Activated CD4-positive, alpha-beta T cell treated with anti-CD3 and anti-CD28 coated beads, Interleukin-2, Interleukin-6, amounts not matched to agents 100 ng/mL and 50 ng/mL, durations not matched to agents 16 hours and 8 hours (primary cell): ENCODE measurements around the gene PAGR1.
"Not testable (repeated sequence)": the region's sequence is repeated elsewhere in the genome, so short reads cannot be mapped to it uniquely, and the experiment has no call there.

ENCODE experiments used
- DNase-seq: peaks from one replicate; pipeline ENCODE4 v3.0.0-alpha.2; 2020

The PAGR1 gene

DNA sequence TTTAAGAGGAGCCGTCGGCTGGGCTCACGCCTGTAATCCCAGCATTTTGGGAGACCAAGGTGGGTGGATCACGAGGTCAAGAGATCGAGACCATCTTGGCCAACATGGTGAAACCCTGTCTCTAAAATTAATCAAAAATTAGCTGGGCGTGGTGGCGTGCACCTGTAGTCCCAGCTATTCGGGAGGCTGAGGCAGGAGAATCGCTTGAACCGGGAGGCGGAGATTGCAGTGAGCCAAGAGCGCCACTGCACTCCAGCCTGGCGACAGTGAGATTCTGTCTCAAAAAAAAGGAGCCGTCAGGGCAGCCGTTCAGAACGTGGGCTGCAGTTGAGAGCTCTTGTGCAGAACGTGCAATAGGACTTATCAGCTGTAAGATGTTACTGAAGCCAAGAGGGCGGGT is 22.8 kb upstream of the PAGR1 start:
- DNase-seq = not testable (repeated sequence)

DNA sequence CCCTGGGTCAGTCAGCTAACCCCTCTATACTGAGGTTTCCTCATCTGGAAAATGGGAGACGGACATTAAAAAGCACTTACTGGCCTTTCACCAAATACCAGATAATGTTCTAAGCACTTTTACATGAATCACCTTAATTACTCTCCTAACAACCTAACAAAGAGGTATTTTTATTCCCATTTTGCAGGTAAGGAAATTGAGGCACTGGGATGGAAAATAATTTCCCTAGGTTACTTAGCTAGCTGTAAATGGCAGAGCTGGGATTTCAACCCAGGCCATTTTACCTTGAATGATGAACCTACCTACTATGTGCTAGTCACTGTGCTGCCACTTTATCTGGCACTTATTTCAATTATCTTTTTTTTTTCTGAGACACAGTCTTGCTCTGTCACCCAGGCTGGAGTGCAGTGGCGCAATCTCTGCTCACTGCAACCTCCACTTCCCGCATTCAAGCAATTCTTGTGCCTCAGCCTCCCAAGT is 21.7 kb upstream of the PAGR1 start:
- no peak for DNase-seq

DNA sequence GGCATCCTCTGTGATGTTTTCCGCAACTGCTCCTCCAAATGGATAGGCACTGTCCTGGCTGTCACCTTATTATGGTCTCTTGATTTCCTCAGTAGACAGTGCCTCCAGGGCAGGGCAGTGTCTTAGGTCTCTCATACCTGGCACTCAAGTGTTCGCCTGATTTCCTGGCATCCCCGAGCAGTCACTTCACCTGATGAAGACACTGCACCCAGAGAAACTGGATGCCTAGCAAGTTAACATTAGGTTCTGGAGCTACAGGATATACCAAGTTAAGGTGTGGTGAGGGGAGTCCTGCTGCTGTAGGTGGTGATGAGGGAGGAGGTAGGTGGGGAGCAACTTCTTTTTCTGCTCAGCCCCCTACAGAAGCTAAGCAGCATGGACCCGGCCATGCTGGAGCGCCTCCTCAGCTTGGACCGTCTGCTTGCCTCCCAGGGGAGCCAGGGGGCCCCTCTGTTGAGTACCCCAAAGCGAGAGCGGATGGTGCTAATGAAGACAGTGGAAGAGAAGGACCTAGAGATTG is 13.5 kb upstream of the PAGR1 start:
- DNase-seq = no peak

DNA sequence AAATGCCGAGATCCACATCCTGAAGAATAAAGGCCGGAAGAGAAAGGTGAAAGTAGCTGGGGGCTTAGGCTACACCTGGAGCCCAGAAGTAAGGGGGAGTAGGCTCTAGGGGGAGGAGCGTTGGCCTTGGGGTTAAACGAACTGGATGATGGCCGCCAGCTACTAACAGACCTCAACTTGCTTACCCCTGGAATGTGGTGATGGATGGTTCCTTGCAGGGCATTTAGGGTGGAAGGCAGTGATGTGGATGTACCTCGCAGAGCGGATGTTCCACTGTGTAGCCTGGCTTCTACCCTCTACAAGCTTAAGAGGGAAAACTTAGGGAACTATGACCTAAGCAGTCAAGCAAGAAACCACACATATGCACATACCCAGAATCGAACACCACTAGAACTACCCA is 11.9 kb upstream of the PAGR1 start:
- no peak for DNase-seq

DNA sequence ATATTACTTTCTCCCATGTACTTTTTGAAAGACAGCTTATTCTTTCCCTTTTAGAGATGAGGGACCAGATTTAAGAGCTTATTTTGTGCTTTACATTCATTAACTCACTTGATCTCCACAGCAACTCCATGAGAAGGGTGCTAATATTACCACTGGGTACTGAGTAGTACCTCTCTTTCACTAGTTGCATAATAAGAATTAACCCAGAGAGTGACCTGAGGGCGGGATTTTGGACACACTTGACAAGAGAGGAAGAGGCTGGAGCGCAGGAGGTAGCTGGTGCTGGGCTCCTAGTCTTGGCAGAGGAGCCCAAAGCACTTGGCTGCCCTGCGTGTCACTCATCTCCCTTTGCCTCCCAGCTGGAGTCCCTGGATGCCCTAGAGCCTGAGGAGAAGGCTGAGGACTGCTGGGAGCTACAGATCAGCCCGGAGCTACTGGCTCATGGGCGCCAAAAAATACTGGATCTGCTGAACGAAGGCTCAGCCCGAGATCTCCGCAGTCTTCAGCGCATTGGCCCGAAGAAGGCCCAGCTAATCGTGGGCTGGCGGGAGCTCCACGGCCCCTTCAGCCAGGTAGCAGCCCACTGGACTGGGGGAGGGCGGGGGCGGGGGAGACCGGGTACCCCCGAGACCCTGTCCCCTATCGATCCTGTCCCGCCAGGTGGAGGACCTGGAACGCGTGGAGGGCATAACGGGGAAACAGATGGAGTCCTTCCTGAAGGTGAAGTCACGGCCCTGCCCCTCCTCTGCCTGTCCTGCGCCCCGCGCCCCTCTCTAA is 11.3 kb upstream of the PAGR1 start:
- no peak for DNase-seq

DNA sequence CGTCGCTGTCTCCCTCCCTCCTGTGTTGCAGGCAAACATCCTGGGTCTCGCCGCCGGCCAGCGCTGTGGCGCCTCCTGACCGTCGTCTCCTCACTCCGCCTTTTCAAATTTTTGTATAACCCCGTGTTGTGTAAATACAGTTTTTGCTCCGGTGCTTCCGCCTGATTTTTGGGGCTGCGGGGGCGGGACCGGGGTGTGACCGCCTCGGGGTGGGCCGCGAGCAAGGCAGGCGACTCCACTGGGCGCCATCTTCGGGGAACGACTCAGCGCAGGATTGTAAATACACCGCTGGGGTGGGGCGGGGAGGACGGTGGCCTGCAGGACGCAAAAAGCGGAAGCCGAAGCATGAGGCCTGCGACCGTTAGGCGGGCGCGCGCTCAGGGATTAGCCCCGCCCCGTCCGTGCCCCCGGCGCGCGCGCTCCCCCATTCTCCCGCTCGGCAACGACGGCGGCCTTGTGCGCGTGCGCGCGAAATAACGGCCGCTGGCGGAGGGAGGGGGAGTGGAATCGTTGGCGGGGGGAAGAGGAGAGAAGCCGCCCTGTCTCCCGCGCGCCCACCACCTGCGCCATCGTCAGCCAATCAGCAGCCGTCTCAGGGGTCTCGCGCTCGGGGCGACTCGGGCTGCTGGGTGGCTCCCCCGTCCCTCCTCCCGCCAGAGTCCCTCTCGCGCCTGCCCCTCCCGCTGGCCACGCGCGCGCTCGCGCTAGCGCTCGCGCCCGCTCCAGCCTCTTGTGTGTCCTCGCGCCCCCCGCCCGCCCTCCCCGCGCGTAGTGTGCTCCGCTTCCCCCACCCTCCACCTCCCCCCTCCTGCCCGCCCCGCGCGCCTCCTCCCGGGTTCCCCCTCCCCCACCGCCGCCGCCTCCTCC is 10.5 kb upstream of the PAGR1 start:
- DNase-seq = peak; percentile 98

DNA sequence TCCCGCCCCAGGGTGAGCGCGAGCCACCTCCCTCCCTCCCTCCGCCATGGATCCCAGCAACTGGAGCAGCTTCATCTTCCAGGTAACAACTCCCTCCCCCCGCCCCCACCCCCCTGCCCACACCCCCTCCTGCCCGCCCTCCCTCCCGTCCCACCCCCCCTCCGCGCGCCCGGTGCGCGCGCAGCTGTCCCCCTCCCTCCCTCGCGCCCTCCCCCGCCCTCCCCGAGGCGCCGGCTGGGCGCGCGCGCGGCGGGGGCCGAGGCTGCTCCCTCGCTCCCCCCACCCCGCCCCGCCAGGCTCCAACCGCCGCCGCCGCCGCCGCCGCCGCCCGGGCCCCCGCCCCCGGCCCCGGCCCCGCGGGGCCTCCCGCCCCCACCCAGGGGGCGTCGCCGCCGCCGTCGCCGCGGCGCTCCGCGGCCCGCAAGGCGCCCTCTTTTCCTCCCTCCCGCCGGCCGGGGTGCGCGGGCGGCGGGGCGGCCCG is 9.8 kb upstream of the PAGR1 start, which contains the start of gene MAZ:
Gene MAZ, plus strand, starts transcription at position 431 of the 481 bp plus-strand sequence. CDS start 173 bp downstream, outside the sequence.
- DNase-seq = no peak

DNA sequence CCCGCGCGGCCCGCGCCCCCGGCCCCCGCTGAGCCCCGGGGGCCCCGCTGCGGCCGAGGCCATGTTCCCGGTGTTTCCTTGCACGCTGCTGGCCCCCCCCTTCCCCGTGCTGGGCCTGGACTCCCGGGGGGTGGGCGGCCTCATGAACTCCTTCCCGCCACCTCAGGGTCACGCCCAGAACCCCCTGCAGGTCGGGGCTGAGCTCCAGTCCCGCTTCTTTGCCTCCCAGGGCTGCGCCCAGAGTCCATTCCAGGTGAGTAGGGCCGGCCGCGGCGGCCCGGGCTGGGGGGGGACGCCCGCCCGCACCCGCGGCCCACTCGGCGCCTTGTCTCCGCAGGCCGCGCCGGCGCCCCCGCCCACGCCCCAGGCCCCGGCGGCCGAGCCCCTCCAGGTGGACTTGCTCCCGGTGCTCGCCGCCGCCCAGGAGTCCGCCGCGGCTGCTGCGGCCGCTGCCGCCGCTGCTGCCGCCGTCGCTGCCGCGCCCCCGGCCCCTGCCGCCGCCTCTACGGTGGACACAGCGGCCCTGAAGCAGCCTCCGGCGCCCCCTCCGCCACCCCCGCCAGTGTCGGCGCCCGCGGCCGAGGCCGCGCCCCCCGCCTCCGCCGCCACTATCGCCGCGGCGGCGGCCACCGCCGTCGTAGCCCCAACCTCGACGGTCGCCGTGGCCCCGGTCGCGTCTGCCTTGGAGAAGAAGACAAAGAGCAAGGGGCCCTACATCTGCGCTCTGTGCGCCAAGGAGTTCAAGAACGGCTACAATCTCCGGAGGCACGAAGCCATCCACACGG is 9.1 kb upstream of the PAGR1 start:
- DNase-seq = peak; percentile 77

DNA sequence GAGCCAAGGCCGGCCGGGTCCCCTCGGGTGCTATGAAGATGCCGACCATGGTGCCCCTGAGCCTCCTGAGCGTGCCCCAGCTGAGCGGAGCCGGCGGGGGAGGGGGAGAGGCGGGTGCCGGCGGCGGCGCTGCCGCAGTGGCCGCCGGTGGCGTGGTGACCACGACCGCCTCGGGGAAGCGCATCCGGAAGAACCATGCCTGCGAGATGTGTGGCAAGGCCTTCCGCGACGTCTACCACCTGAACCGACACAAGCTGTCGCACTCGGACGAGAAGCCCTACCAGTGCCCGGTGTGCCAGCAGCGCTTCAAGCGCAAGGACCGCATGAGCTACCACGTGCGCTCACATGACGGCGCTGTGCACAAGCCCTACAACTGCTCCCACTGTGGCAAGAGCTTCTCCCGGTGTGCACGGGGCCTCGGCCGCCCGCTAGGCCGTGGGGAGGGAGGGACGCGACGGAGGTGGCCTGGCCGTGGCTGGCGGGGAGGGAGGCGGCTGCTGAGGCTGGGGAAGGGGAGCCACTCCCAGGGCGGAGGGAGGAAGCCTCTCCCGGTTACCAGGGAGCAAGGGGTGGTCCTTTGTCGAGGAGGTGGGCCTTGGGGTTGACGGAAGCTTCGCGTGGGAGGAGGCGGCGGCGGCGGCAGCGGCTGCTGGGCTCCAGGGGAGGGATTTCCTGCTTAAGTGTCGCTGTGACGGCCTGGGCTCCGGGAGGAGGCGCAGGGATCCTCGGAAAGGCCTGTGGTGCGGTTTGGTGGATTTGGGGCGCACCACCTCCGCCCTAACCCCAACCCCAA is 8.3 kb upstream of the PAGR1 start:
- DNase-seq = peak; percentile 94

DNA sequence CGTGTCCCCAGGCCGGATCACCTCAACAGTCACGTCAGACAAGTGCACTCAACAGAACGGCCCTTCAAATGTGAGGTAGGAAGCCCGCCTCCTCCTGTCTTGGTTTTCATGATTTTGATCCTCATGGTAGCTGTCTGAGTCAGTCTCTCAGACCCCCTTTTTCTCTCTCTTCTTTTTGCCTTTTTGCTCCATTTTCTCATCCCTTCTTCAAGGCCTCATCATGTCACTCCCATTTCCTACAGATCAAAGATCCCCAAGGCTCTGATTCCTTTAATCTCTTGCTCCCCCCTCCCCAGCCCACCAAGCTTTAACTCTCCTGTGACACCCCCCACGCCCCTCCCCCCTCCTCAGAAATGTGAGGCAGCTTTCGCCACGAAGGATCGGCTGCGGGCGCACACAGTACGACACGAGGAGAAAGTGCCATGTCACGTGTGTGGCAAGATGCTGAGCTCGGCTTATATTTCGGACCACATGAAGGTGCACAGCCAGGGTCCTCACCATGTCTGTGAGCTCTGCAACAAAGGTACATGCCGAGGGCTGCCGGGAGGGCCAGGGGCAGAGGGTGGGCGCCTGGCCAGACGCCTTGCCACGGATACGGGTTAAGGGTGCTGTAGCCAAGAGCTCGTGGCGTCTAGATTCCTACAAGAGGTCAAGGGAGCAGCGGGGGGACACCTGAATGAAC is 7.6 kb upstream of the PAGR1 start:
- DNase-seq = peak; percentile 46

DNA sequence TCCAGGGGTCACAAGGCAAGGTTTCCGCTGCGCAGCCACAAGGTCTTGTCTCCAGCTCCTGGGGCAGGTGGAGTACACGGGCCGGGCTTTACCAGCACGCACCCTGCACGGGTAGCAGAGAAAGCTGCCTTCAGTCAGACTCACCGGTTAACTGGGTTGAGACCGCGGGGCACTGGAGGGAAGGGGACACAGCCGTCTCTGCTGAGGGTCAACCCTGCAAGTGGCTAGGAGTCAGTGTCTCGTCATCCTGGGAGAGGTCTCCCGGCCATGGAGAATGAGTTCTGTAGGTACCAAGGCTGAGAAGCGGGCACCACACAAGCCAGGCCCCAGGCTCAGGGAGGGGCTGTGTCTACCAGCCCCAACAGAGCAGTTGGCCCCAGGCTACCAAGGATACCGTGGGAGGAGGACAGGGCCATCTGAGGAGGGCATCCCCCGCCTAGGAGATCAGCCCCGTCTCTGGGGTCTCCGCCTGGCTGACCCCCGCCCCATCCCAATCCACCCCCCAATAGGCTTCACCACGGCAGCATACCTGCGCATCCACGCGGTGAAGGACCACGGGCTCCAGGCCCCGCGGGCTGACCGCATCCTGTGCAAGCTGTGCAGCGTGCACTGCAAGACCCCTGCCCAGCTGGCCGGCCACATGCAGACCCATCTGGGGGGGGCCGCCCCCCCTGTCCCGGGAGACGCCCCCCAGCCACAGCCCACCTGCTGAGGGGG is 6.8 kb upstream of the PAGR1 start:
- no peak for DNase-seq

DNA sequence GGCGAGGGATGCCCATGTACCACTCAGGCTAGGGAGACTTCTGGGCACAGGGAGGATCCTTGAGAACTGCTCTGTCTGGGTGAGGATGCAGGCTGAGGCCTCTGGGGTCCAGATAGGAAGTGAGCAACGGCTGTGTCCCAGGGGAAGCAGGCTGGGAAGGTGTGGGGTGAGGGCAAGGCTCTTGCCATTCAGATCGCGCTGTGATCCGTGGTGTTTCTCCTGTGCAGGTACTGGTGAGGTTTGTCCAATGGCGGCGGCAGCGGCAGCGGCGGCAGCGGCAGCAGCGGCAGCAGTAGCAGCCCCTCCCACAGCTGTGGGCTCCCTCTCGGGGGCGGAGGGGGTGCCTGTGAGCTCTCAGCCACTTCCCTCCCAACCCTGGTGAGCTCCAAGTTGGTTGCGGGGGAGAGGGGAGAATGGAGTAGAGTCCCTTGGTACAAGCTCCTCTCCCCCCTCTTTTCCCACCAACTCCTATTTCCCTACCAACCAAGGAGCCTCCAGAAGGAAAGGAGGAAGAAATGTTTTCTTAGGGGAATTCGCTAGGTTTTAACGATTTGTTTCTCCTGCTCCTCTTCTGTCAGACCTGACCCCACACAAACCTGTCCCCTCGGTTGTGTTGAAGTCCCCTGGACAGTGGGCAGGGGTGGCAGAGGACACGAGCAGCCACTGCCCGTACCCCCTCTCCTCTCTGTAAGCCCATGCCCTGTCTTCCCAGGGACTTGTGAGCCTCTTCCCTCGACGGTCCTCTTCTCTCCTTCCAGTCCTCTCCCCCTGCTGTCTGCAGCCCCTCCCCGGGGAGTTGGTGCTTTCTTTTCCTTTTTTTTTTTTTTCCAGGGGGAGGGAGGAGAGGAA is 5.9 kb upstream of the PAGR1 start:
- DNase-seq = peak; percentile 57

DNA sequence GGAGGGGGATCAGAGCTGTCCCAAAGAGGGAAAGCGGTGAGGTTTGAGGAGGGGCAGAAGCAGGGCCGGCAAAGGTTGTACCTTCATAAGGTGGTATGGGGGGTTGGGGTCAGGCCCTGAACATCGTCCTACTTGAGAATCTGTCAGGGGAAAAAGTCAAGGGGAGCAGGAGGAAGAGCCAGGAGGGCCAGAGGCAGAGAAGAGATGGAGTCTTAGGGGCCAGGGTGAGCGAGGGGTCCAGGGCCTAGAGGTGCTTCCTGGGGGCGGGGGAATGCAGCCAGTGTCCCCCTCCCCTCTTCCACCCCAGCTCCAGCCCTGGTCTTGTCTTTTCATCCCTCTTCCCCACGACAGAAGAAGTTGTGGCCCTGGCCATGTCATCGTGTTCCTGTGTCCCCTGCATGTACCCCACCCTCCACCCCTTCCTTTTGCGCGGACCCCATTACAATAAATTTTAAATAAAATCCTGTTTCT is 5.2 kb upstream of the PAGR1 start:
- DNase-seq = no peak

DNA sequence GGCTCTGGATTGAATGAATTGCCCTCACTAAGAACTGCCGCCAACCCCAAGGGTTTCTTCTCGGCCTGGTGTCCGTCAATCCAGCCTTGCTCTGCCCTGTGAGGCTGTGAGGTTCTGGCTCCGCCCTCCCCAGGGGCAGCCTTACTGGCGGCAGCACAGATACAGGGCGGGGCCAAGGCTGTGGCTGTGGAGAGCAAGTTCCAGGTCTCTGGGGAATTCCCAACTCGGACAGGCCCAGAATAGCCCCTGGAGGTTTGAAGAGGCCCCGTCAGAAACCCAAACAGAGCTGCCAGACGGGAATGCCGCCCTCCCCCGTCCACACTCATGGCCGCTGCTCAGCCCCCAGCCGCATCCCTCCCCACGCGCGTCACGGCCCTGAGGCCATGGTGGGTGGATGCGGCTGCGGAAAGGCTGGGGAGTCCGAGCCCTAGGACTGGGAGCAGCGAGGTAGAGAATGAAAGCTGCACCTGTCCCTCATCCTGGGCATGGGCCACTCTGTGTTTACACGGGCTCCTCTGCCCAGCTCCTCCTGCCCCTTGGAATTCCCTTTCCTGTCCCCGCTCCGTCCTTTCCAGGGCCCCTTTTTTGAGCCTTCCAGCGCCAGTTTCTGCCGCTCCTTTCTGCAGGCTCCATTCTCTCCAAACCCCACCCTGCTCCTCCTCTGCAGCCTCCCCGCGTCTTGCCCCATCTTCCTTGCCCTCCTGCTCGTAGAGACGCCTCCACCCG is 4.6 kb upstream of the PAGR1 start:
- DNase-seq = peak; percentile 91

DNA sequence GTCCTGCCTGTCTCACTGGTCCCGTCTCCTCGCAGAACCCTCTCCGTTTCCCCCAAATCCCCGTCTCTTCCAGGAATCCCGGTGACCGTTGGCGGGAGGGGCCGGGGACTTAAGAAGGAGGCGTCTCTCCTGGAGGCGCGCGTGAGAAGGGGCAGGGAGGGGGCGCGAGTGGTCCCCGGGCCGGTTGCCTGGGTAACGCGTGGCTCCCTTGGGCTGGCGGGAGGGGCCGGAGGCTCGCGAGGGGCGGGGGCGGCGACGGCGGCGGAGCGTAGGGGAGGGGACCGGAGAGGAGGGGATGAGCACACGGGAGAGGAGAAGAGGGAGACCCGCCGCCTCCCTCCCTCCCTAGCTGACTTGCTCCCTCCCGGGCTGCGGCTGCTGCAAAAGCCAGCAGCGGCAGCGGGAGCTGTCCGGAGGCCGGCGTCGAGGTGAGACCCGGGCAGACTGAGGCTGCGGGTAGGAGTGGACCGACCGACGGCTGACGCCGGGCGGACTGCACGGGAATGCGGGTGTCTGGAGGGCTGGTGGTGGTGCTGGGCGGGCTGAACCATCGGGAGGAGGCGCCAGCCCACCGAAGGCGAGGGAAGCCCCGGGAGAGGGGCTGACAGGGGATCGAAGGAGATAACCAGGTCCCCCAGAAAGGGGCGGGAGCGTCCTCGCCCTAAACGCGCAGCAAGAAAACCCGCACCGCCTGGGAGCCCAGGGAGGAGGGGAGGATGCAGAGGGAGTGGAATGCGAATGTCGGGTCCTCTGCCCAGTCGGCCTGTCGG is 3.9 kb upstream of the PAGR1 start, which contains the start of gene PRRT2:
Gene PRRT2, plus strand, starts transcription at position 298 of the 770 bp plus-strand sequence. CDS start 862 bp downstream, outside the sequence.
- DNase-seq = peak; percentile 68

DNA sequence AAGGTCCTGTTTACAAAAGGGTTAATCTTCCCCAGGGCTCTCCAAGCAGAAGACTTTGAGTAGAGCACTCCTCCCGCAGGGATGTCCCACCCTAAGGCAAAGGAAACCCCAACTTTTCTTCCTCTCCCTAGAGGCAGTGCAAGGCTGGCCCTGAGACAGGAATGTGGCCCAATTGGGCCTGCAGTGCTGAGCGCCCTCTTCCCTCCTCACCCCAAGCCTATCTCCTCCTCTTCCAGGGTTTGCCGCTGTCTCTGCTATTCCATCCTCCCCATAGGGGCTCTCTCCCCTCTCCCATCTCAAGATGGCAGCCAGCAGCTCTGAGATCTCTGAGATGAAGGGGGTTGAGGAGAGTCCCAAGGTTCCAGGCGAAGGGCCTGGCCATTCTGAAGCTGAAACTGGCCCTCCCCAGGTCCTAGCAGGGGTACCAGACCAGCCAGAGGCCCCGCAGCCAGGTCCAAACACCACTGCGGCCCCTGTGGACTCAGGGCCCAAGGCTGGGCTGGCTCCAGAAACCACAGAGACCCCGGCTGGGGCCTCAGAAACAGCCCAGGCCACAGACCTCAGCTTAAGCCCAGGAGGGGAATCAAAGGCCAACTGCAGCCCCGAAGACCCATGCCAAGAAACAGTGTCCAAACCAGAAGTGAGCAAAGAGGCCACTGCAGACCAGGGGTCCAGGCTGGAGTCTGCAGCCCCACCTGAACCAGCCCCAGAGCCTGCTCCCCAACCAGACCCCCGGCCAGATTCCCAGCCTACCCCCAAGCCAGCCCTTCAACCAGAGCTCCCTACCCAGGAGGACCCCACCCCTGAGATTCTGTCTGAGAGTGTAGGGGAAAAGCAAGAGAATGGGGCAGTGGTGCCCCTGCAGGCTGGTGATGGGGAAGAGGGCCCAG is 3.0 kb upstream of the PAGR1 start:
- no peak for DNase-seq
